HG03354 (cell line): ENCODE results near the gene PPT1.
"Not testable (repeated sequence)": the region's sequence is repeated elsewhere in the genome, so short reads cannot be mapped to it uniquely, and the experiment has no call there.

ENCODE experiments used
- ATAC-seq: cut with Tn5 transposase; IDR thresholded peaks from one replicate; pipeline ENCODE4 v1.9.1; 2021; ENCODE audit warnings: mild to moderate bottlenecking; ENCODE audit not compliant: unreplicated experiment, poor library complexity, severe bottlenecking

Gene PPT1

DNA sequence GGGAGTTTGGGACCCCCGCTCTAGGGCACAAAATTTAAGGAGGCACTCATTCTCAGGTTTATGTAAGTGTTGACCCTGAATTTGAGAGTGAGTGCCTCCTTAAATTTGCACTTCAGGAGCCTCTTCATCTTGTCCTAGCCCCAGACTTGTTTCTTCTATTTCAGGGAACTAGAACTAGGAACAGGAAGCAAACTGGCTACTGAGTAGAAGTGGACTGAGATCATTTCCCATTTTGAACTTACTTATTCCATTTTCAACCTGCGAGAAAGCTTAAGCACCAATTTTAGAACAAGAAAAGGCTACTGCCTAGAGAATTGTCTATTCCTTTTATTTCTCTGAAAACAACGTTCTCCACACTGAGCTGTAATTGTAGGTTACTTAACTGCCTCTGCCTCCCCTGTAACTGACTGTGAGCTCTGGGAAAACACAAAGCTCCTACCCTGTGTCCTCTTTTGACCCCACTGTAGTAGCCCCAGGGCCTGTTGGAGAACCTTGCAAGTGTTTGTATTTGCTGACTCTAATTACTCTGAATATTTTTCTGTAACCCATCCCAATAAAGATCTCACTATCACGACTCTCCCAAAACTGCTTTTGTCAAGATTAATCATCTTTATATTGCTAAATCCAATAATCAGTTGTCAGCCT, 2.5 kb downstream of the PPT1 start:
- ATAC-seq, result no peak

GRCh38 chr1:40092706-40093639, 4.1 kb downstream of the PPT1 start:
- ATAC-seq, result no peak

DNA sequence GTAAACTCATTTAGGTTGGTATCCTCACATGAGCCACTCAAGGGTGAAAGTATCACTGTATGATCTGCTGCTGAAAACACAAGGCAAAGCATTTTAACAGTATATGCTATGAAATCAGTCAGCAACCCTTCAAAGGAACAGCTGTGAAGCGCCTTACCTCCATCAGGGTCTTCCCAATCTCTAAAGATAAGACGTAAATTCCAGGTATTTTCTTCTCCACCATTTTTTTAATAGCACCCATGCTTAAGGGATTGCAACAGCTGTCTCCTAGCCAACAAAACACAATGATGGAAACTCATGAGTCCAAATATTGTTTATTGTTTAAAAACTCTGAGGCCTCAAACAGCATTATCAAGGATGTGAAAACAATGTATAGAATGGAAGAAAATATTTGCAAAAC, 4.8 kb downstream of the PPT1 start:
- no peak for ATAC-seq

- no peak for ATAC-seq
These were observed 6.2 kb downstream of the PPT1 start for GRCh38 chr1:40090652-40091355.

GRCh38 chr1:40084750-40085149, 12.3 kb downstream of the PPT1 start:
- ATAC-seq, result not testable (repeated sequence)

DNA sequence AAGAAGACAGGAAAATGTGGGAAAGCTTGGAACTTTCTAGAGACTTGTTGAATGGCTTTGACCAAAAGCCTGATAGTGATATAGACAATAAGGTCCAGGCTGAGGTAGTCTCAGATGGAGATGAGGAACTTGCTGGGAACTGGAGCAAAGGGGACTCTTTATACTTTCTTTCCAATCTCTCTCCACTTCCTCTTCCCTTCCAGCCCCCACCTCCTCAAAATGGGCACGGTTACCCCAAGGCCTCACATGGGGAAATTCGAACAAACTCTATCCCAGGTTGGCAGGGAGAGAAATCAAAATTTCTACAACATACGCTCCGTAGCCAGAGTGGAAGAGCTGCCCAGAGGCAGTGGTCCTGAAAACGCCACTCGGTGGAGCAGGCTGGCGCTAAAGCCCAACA, 15.2 kb downstream of the PPT1 start:
- ATAC-seq, result no peak

DNA sequence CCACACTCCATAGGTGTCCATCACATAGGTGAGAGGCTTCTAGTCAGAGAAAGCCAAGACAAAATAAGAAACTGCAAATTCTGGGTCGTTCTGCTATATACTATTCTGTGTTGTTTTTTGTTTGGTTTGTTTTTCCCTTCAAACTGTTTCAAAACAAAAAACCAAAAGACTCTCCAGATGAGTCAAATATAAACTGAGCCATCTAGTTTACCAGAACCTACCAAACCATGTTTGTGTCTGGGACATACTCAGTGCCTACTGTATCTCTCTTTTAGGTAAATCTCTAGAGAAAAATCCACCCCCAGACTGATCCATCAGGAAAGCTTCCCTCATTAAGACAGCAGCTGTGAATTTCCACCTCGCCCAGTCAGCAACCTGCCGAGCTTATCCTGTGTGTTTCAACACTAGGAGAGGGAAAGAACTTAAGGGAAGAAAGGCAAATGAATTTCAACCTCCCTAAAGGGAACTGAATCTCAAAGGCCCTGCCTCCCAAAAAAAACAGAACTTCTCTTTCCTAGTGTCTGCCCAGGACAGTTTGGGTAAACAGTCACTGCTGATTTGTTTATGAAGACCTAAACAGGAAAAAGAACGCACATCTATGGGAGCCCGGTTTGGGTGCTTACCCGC, 17.2 kb downstream of the PPT1 start:
- ATAC-seq, result no peak

- no peak for ATAC-seq
These were observed 18.3 kb downstream of the PPT1 start for GRCh38 chr1:40078512-40079333.

GRCh38 chr1:40076895-40077312, 20.1 kb downstream of the PPT1 start:
- ATAC-seq, result no peak

DNA sequence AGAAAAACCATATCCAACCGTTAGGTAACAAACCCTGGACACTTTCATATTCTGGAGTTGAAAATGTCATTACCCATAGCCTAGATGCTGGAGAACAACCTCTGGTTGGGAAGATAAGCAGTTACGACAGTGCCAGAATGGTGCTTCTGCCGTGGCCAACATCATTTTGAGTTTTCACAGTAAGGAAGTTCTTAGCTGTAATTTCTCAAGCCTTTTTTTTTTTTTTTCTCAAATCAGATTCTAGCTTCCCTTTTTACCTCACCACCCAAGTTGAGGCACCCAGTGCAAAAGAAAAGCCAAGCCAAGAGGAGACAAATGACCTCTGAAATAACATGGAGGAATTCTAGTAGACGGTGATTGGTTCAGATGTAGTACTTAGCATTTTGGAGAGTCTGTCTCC, 21.8 kb downstream of the PPT1 start:
- no peak for ATAC-seq

- no peak for ATAC-seq
These were observed 24.0 kb downstream of the PPT1 start for GRCh38 chr1:40073062-40073461.

DNA sequence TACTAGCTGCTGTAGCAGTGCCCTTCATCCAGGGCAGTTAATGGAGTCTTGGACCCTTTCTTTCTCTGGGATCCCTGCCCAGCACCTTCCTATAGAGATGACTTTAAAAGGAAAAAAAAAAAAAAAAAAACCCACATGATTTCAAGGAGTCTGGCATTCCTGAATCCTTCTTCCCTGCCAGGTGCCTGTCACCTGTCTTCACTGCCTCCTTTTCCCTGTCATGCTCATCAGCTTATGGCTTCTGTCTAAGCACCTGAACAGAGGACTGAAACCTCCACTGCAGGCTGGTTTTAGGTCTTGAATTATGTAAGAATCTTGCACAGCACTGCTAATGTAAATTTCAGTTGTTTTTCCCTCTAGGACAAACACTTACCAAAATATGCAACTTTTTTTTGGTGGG, 24.9 kb downstream of the PPT1 start:
- no peak for ATAC-seq

DNA sequence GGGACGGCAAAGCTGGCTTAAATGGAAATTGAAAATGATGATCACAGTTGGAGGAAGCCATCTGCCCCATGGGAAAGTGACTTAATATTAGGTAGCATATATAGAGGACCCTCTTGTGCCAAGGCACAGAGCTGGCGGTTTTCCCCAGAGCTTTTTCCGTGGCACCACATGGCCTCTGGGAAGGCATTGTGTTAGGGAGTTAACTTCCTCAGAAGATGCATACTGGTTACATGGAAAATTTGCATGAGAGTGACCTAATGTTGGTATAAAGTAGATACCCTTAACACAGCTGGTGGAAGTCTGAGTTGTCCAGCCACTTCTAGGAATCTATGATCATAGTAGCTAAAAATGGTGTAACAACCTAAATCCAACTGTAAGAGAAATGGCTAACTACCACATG, 29.2 kb downstream of the PPT1 start:
- no peak for ATAC-seq

DNA sequence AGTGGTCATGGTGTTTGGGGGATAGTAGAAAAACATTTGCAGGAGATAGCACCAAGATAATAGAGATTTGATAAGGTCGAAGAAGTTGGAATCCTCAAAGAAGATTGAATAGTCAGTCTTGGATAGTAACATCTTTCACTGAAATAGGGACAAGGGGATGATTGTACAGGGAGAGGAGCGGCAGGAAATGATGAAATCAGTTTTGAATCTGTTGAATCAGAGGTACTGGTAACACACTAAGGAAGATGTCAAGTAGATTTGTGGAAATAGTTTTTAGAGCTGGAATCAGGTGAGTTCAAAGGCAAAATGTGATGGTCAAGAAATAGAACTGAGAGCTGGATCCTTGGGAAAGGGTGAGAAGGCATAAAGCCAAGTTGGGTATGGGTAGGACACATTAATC, 30.0 kb downstream of the PPT1 start:
- no peak for ATAC-seq

GRCh38 chr1:40064797-40065499, 32.1 kb downstream of the PPT1 start:
- ATAC-seq, result peak; percentile 87

GRCh38 chr1:40059960-40060750, 36.9 kb downstream of the PPT1 start:
- ATAC-seq, result no peak

DNA sequence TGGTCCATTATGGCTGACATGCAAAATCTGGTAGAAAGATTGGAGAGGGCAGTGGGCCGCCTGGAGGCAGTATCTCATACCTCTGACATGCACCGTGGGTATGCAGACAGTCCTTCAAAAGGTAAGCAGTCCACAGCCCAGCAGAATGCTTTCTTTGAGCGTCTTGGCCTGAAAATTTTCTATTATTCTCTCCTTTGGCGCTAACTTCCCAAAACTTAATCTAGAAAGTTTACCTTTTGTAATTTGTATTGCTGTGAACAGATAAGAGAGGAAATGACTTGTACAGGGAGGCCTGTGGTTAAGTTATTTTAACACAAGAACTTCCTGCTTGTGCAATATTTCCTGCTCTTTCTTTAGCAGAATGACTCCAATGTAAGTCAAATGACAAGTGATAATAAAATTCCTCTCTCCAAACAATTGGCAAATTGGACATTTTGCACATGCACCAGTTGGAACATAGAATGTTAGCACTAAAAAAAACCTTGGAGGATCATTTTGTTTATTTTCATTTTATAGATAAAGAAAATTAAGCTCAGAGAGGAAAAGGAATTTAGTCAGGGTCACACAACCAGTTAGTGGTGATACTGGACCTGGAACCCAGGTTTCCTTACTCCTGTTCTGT, 37.6 kb downstream of the PPT1 start:
- peak; percentile 66 for ATAC-seq
